Endodermal cell (in vitro differentiated cells): Measurements from ENCODE around the gene ACADS. TPM values are rescaled to one million over a fixed set of nuclear protein-coding genes. Genes with fewer than 3 reads are reported as not detected.
A peak's percentile ranks its signal among the peaks of the same experiment; 100 is the strongest.

Source experiments
- DNase-seq: peaks from one replicate; pipeline ENCODE4 v3.0.0-alpha.2; 2017
- H3K27ac ChIP-seq: 2 replicates; pipeline ENCODE4 v1.5.1; 2013; ENCODE audit warnings: mild to moderate bottlenecking, low read depth, low read length, moderate library complexity
- H3K27me3 ChIP-seq: 2 replicates; pipeline ENCODE4 v1.6.1; 2013; ENCODE audit warnings: mild to moderate bottlenecking, low read length, moderate library complexity; ENCODE audit not compliant: insufficient read depth, control insufficient read depth, poor library complexity, severe bottlenecking
- H3K36me3 ChIP-seq: 2 replicates; pipeline ENCODE4 v1.7.0; 2013; ENCODE audit warnings: mild to moderate bottlenecking, low read length, moderate library complexity; ENCODE audit not compliant: control insufficient read depth, insufficient read depth
- H3K4me1 ChIP-seq: one replicate; pipeline ENCODE4 v1.7.0; 2013; ENCODE audit warnings: low read length; ENCODE audit not compliant: control insufficient read depth, insufficient read depth
- H3K4me3 ChIP-seq: 2 replicates; pipeline ENCODE4 v1.5.1; 2013; ENCODE audit warnings: mild to moderate bottlenecking, low read length, moderate library complexity
- H3K9ac ChIP-seq: 2 replicates; pipeline ENCODE4 v1.6.1; 2013; ENCODE audit warnings: mild to moderate bottlenecking, low read length, moderate library complexity; ENCODE audit not compliant: poor library complexity, severe bottlenecking; ENCODE audit errors: extremely low read depth
- H3K9me3 ChIP-seq: 2 replicates; pipeline ENCODE4 v1.6.1; 2013; ENCODE audit warnings: mild to moderate bottlenecking, low read length, moderate library complexity; ENCODE audit not compliant: control insufficient read depth
- H3K27ac Mint-ChIP-seq: 2 replicates; pipeline ENCODE4 v1.8.0; 2020; ENCODE audit warnings: mixed read lengths
- H3K27me3 Mint-ChIP-seq: 2 replicates; pipeline ENCODE4 v1.8.0; 2021; ENCODE audit warnings: mild to moderate bottlenecking, mixed read lengths; ENCODE audit not compliant: insufficient read depth
- H3K36me3 Mint-ChIP-seq: 2 replicates; pipeline ENCODE4 v1.8.0; 2020; ENCODE audit warnings: low read depth, mixed read lengths
- H3K4me1 Mint-ChIP-seq: 2 replicates; pipeline ENCODE4 v1.8.0; 2020; ENCODE audit warnings: mixed read lengths
- H3K4me3 Mint-ChIP-seq: 2 replicates; pipeline ENCODE4 v1.8.0; 2020; ENCODE audit warnings: mild to moderate bottlenecking, moderate library complexity, mixed read lengths
- H3K9me3 Mint-ChIP-seq: 2 replicates; pipeline ENCODE4 v1.8.0; 2020; ENCODE audit warnings: mild to moderate bottlenecking, mixed read lengths
- CTCF ChIP-seq: fragments of 200-600 bp; sonication (generic); conservative IDR thresholded peaks from 2 replicates; pipeline ENCODE4 v1.5.0; 2021; ENCODE audit warnings: antibody characterized with exemption, mild to moderate bottlenecking
- WGBS, 2 experiments: methylation state at CpG; one replicate each; pipeline versions ENCODE4 v1.1.5 to v1.1.7; 2013; ENCODE audit warnings: missing lambda C conversion rate in 2 of 2, mixed read lengths in 1 of 2; ENCODE audit not compliant: insufficient coverage in 1 of 2, insufficient read length in 1 of 2; 5-methylcytosine and 5-hydroxymethylcytosine counted together
- total RNA-seq, 2 donors: library from RNA; stranded (reverse); fragmentation: NEBNext Ultra II Directional in 1 of 2; extraction: Animal tissue kit (Norgen Biotek cat#: 25700) in 1 of 2; gene quantifications; 2 replicates in 1 of 2; 3 replicates in 1 of 2; pipeline ENCODE4 v1.2.1, GENCODE V29; 2021

The ACADS gene
- total RNA-seq, 2 donors from 2014 or later, result 8.0 to 9.2 TPM

GRCh38 chr12:120775862-120776552 is 50.4 kb downstream of the ACADS start:
- peaks cover 22% of the 10 kb centered on the region for H3K36me3 Mint-ChIP-seq
- Histone ChIP-seq H3K27ac (no peak overlapping the region), H3K9me3 (no peaks in the 10 kb centered on the region), H3K4me3 (no peak overlapping the region), H3K27me3 (no peaks in the 10 kb centered on the region), H3K9ac (no peak overlapping the region), H3K4me1 (no peaks in the 10 kb centered on the region), H3K36me3 (peaks cover 19% of the 10 kb centered on the region)
- no peaks in the 10 kb centered on the region for H3K9me3 Mint-ChIP-seq
- no peaks in the 10 kb centered on the region for H3K4me1 Mint-ChIP-seq
- no peak for DNase-seq
- no peak overlapping the region for H3K4me3 Mint-ChIP-seq
- no peaks in the 10 kb centered on the region for H3K27me3 Mint-ChIP-seq
- peak; percentile 53 for TF ChIP-seq CTCF
- H3K27ac Mint-ChIP-seq, result no peak overlapping the region
- 96% methylated on average over 4 to 7 of the region's 7 CpGs for WGBS, 2 experiments

GRCh38 chr12:120783197-120783596 is 57.6 kb downstream of the ACADS start:
- Mint-ChIP-seq H3K27me3 (no peaks in the 10 kb centered on the region), H3K36me3 (peaks cover 26% of the 10 kb centered on the region), H3K9me3 (no peaks in the 10 kb centered on the region), H3K4me1 (no peaks in the 10 kb centered on the region), H3K27ac (no peak overlapping the region), H3K4me3 (no peak overlapping the region)
- no peak for DNase-seq
- Histone ChIP-seq H3K4me3 (no peak overlapping the region), H3K27ac (no peak overlapping the region), H3K9ac (no peak overlapping the region), H3K4me1 (no peaks in the 10 kb centered on the region), H3K36me3 (peaks cover 38% of the 10 kb centered on the region), H3K9me3 (no peaks in the 10 kb centered on the region), H3K27me3 (no peaks in the 10 kb centered on the region)
- TF ChIP-seq CTCF, result no peak
- 89 to 93% methylated on average over 6 of the region's 6 CpGs for WGBS, 2 experiments

GRCh38 chr12:120784804-120785203 is 59.2 kb downstream of the ACADS start:
- H3K4me1 Mint-ChIP-seq, result no peaks in the 10 kb centered on the region
- Histone ChIP-seq H3K4me1 (no peaks in the 10 kb centered on the region), H3K9ac (no peak overlapping the region), H3K9me3 (no peaks in the 10 kb centered on the region), H3K36me3 (peaks cover 38% of the 10 kb centered on the region), H3K27me3 (no peaks in the 10 kb centered on the region), H3K4me3 (no peak overlapping the region), H3K27ac (no peak overlapping the region)
- peaks cover 22% of the 10 kb centered on the region for H3K36me3 Mint-ChIP-seq
- 89 to 100% methylated on average over 1 to 3 of the region's 3 CpGs for WGBS, 2 experiments
- no peak for DNase-seq
- no peak for TF ChIP-seq CTCF
- H3K27me3 Mint-ChIP-seq, result no peaks in the 10 kb centered on the region
- no peak overlapping the region for H3K4me3 Mint-ChIP-seq
- no peaks in the 10 kb centered on the region for H3K9me3 Mint-ChIP-seq
- no peak overlapping the region for H3K27ac Mint-ChIP-seq
